ENCODE results near the gene PPP1R17.

DNA sequence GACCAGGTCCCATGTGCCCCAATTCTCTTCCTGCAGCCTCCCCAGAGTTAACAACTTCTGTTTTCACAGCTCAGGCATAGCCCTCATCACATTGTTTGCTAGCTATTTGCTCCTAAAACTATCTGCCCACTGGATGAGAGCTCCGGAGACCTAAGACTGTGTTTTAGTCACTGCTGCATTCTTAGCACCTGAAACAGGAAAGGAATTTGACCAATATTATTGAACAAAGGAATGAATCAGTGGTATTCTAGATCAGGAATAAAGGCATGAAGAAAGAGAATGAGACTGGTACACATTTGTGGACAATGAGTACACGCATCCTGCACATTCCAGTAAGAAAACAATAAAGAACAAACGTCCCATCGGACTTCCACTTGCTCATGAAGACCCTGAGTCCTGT, 54.8 kb downstream of the PPP1R17 start:
- TF ChIP-seq, protein P1, sequence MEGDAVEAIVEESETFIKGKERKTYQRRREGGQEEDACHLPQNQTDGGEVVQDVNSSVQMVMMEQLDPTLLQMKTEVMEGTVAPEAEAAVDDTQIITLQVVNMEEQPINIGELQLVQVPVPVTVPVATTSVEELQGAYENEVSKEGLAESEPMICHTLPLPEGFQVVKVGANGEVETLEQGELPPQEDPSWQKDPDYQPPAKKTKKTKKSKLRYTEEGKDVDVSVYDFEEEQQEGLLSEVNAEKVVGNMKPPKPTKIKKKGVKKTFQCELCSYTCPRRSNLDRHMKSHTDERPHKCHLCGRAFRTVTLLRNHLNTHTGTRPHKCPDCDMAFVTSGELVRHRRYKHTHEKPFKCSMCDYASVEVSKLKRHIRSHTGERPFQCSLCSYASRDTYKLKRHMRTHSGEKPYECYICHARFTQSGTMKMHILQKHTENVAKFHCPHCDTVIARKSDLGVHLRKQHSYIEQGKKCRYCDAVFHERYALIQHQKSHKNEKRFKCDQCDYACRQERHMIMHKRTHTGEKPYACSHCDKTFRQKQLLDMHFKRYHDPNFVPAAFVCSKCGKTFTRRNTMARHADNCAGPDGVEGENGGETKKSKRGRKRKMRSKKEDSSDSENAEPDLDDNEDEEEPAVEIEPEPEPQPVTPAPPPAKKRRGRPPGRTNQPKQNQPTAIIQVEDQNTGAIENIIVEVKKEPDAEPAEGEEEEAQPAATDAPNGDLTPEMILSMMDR (IDR thresholded peaks at IDR 0.05; ENCODE audit: poor library complexity, severe bottlenecking), result no peak
- TF ChIP-seq EP300 (conservative IDR thresholded peaks at IDR 0.05; ENCODE audit: poor library complexity, severe bottlenecking) (no peak), MXI1 (conservative IDR thresholded peaks at IDR 0.05; ENCODE audit: poor library complexity, severe bottlenecking) (no peak), TAF1 (IDR thresholded peaks at IDR 0.05; ENCODE audit: low read depth) (no peak), EZH2 (IDR thresholded peaks at IDR 0.05; ENCODE audit: borderline replicate concordance, insufficient read depth, low read length, poor library complexity, severe bottlenecking) (no peak), POLR2AphosphoS5 (IDR thresholded peaks at IDR 0.05) (no peak), SMC3 (conservative IDR thresholded peaks at IDR 0.05; ENCODE audit: poor library complexity) (no peak), RAD21 (conservative IDR thresholded peaks at IDR 0.05) (no peak)
- TF ChIP-seq, protein P2, sequence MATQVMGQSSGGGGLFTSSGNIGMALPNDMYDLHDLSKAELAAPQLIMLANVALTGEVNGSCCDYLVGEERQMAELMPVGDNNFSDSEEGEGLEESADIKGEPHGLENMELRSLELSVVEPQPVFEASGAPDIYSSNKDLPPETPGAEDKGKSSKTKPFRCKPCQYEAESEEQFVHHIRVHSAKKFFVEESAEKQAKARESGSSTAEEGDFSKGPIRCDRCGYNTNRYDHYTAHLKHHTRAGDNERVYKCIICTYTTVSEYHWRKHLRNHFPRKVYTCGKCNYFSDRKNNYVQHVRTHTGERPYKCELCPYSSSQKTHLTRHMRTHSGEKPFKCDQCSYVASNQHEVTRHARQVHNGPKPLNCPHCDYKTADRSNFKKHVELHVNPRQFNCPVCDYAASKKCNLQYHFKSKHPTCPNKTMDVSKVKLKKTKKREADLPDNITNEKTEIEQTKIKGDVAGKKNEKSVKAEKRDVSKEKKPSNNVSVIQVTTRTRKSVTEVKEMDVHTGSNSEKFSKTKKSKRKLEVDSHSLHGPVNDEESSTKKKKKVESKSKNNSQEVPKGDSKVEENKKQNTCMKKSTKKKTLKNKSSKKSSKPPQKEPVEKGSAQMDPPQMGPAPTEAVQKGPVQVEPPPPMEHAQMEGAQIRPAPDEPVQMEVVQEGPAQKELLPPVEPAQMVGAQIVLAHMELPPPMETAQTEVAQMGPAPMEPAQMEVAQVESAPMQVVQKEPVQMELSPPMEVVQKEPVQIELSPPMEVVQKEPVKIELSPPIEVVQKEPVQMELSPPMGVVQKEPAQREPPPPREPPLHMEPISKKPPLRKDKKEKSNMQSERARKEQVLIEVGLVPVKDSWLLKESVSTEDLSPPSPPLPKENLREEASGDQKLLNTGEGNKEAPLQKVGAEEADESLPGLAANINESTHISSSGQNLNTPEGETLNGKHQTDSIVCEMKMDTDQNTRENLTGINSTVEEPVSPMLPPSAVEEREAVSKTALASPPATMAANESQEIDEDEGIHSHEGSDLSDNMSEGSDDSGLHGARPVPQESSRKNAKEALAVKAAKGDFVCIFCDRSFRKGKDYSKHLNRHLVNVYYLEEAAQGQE (IDR thresholded peaks at IDR 0.05; ENCODE audit: borderline replicate concordance), result no peak

All from neural cell (in vitro differentiated cells).